Naive thymus-derived CD4-positive, alpha-beta T cell (primary cell): ENCODE measurements around the gene RIPOR3. TPM values are rescaled to one million over a fixed set of nuclear protein-coding genes. Genes with fewer than 3 reads are reported as not detected.
"Not testable (repeated sequence)": the region's sequence is repeated elsewhere in the genome, so short reads cannot be mapped to it uniquely, and the experiment has no call there.

Source experiments
- ATAC-seq: fragments of 150-1000 bp; cut with Tn5 transposase; 2 replicates; pipeline ENCODE4 v1.10.0; 2021; ENCODE audit warnings: mild to moderate bottlenecking, moderate library complexity
- CTCF ChIA-PET: fragments of 350-600 bp; sonication (Branson Sonifier 250); formaldehyde crosslinking; loops from one replicate; lab custom pipeline; 2021; ENCODE audit warnings: antibody characterized with exemption; lab: Charles Lee
- POLR2A ChIA-PET: fragments of 350-600 bp; sonication (Branson Sonifier 250); formaldehyde crosslinking; loops from one replicate; lab custom pipeline; 2021; ENCODE audit warnings: antibody characterized with exemption, inconsistent platforms; lab: Charles Lee
- DNase-seq, 9 donors: peaks; one replicate each; pipeline versions ENCODE4 v3.0.0 to v3.0.0-alpha.2; 2020 to 2022; ENCODE audit warnings: mixed read lengths in 1 of 9
- H3K27ac ChIP-seq: one replicate; pipeline ENCODE4 v1.7.0; 2013; ENCODE audit warnings: mild to moderate bottlenecking, low read depth, low read length, moderate library complexity
- H3K27me3 ChIP-seq, 2 donors: one replicate each; pipeline ENCODE4 v1.7.0; 2013; ENCODE audit warnings: low read length in 2 of 2, mild to moderate bottlenecking in 2 of 2, moderate library complexity in 2 of 2; ENCODE audit not compliant: control insufficient read depth in 2 of 2, insufficient read depth in 2 of 2
- H3K36me3 ChIP-seq, 3 experiments: 1 replicate in 2 of 3; 2 replicates in 1 of 3; pipeline ENCODE4 v1.7.0; 2013; ENCODE audit warnings: low read length in 3 of 3, mild to moderate bottlenecking in 3 of 3, moderate library complexity in 1 of 3; ENCODE audit not compliant: insufficient read depth in 3 of 3, control insufficient read depth in 2 of 3
- H3K4me1 ChIP-seq, 2 donors: one replicate each; pipeline ENCODE4 v1.7.0; 2013; ENCODE audit warnings: low read length in 2 of 2, mild to moderate bottlenecking in 2 of 2, moderate library complexity in 1 of 2; ENCODE audit not compliant: control insufficient read depth in 2 of 2, insufficient read depth in 2 of 2
- H3K4me3 ChIP-seq: 2 replicates; pipeline ENCODE4 v1.7.0; 2013; ENCODE audit warnings: mild to moderate bottlenecking, low read length
- H3K9me3 ChIP-seq, 3 experiments: 1 replicate in 2 of 3; 2 replicates in 1 of 3; pipeline ENCODE4 v1.7.0; 2013; ENCODE audit warnings: low read length in 3 of 3; ENCODE audit not compliant: control insufficient read depth in 2 of 3
- H3K27ac Mint-ChIP-seq, 9 donors: one replicate each; pipeline ENCODE4 v1.8.0; 2020 to 2022; ENCODE audit warnings: mixed read lengths in 9 of 9, mild to moderate bottlenecking in 8 of 9, moderate library complexity in 5 of 9, inconsistent platforms in 2 of 9
- H3K27me3 Mint-ChIP-seq, 5 donors: one replicate each; pipeline ENCODE4 v1.8.0; 2021 to 2022; ENCODE audit warnings: mixed read lengths in 5 of 5, mild to moderate bottlenecking in 1 of 5
- H3K36me3 Mint-ChIP-seq, 5 donors: one replicate each; pipeline ENCODE4 v1.8.0; 2020 to 2022; ENCODE audit warnings: mixed read lengths in 5 of 5, mild to moderate bottlenecking in 3 of 5, inconsistent platforms in 1 of 5
- H3K4me1 Mint-ChIP-seq, 7 donors: one replicate each; pipeline ENCODE4 v1.8.0; 2020 to 2022; ENCODE audit warnings: mixed read lengths in 7 of 7, mild to moderate bottlenecking in 3 of 7, inconsistent platforms in 1 of 7
- H3K4me3 Mint-ChIP-seq, 10 donors: one replicate each; pipeline ENCODE4 v1.8.0; 2020 to 2022; ENCODE audit warnings: mild to moderate bottlenecking in 10 of 10, mixed read lengths in 10 of 10, moderate library complexity in 6 of 10, inconsistent platforms in 2 of 10
- H3K9me3 Mint-ChIP-seq, 11 donors: one replicate each; pipeline ENCODE4 v1.8.0; 2020 to 2022; ENCODE audit warnings: mixed read lengths in 11 of 11, mild to moderate bottlenecking in 4 of 11, inconsistent platforms in 1 of 11, moderate library complexity in 1 of 11
- intact Hi-C, 2 donors: fragments of 100-400 bp; cut with micrococcal nuclease; formaldehyde crosslinking; loops; one replicate each; pipeline ENCODE4 v1.15.1; 2023
- polyA plus RNA-seq, 2 donors: library from polyadenylated mRNA; unstranded; fragments of 300-500 nt; fragmentation: Illumina TruSeq; gene quantifications; one replicate each; pipeline ENCODE4 v1.2.3, GENCODE V29; 2021
- total RNA-seq, 6 experiments: library from RNA in 5 of 6; stranded (reverse) in 5 of 6; gene quantifications; 1 replicate in 5 of 6; 2 replicates in 1 of 6; pipeline ENCODE4 v1.2.3 and lab custom pipeline; 2021 to 2026

RIPOR3 gene
- total and polyA plus RNA-seq, 7 experiments from 2014 or later, result 0.27 to 1.7 (median 0.80) TPM; not detected in 3

GRCh38 chr20:50569864-50570836 lies 121.2 kb downstream of the RIPOR3 start:
- ChIA-PET CTCF (interaction anchor here (0.6 to 1.2 kb wide), 12 partner anchors 9 to 379 kb away, joined by 3 to 6 read pairs (median 3); no protein-coding TSS in a partner anchor), POLR2A (interaction anchor here (0.9 to 8.4 kb wide), 3 partner anchors 58 to 92 kb away, joined by 3 to 45 read pairs (median 3); partner anchors contain the start of gene PTPN1)
- Mint-ChIP-seq H3K9me3 (no peaks in the 10 kb centered on the region), H3K36me3 (peaks cover 10 to 51% (median 17%) of the 10 kb centered on the region in 5 donors), H3K27ac (peak overlapping the region; percentile 46 to 91 (median 83)), H3K27me3 (no peaks in the 10 kb centered on the region), H3K4me3 (peak overlapping the region; percentile 5 to 73 (median 45)), H3K4me1 (peaks cover 39 to 75% (median 70%) of the 10 kb centered on the region in 7 donors)
- Histone ChIP-seq H3K27ac (peak overlapping the region; percentile 36), H3K4me3 (no peak overlapping the region), H3K27me3 (no peaks in the 10 kb centered on the region), H3K9me3 (no peaks in the 10 kb centered on the region), H3K4me1 (peaks cover 7 to 19% of the 10 kb centered on the region in 2 donors), H3K36me3 (peaks cover 7 to 60% (median 13%) of the 10 kb centered on the region in 3 experiments)
- intact Hi-C loops, result loop anchor here (1.0 to 2.0 kb wide), 7 partner anchors 24 to 383 kb away; partner anchors contain the start of gene PTPN1 (in 2 of the 2)
- DNase-seq (peak in 7 of 9 donors; percentile 18 to 49 (median 45)), ATAC-seq (peak; percentile 79)

GRCh38 chr20:50569487-50569863 lies 121.9 kb downstream of the RIPOR3 start:
- H3K4me3 ChIP-seq, H3K9me3 ChIP-seq, H3K9me3 Mint-ChIP-seq, DNase-seq, intact Hi-C loops, H3K27me3 Mint-ChIP-seq, H3K27me3 ChIP-seq, ATAC-seq: not testable (repeated sequence)
- peak overlapping the region in 3 of 10 donors; percentile 47 to 70 (median 53) for H3K4me3 Mint-ChIP-seq
- POLR2A ChIA-PET, result interaction anchor here (0.9 to 1.1 kb wide), 3 partner anchors 53 to 67 kb away, joined by 3 to 4 read pairs (median 3); no protein-coding TSS in a partner anchor
- peaks cover 4 to 60% (median 6%) of the 10 kb centered on the region in 3 experiments for H3K36me3 ChIP-seq
- CTCF ChIA-PET, result interaction anchor here (0.9 kb wide), 2 partner anchors 65 to 91 kb away, joined by 4 read pairs; no protein-coding TSS in a partner anchor
- peaks cover 38 to 75% (median 72%) of the 10 kb centered on the region in 7 donors for H3K4me1 Mint-ChIP-seq
- peak overlapping the region; percentile 36 for H3K27ac ChIP-seq
- peaks cover 7 to 19% of the 10 kb centered on the region in 2 donors for H3K4me1 ChIP-seq
- H3K36me3 Mint-ChIP-seq, result peaks cover 11 to 50% (median 16%) of the 10 kb centered on the region in 5 donors
- peak overlapping the region; percentile 3 to 91 (median 65) for H3K27ac Mint-ChIP-seq

GRCh38 chr20:50568549-50568942 lies 122.8 kb downstream of the RIPOR3 start:
- POLR2A ChIA-PET, result interaction anchor here (1.0 to 1.1 kb wide), 3 partner anchors 52 to 81 kb away, joined by 3 to 4 read pairs (median 3); no protein-coding TSS in a partner anchor

DNA sequence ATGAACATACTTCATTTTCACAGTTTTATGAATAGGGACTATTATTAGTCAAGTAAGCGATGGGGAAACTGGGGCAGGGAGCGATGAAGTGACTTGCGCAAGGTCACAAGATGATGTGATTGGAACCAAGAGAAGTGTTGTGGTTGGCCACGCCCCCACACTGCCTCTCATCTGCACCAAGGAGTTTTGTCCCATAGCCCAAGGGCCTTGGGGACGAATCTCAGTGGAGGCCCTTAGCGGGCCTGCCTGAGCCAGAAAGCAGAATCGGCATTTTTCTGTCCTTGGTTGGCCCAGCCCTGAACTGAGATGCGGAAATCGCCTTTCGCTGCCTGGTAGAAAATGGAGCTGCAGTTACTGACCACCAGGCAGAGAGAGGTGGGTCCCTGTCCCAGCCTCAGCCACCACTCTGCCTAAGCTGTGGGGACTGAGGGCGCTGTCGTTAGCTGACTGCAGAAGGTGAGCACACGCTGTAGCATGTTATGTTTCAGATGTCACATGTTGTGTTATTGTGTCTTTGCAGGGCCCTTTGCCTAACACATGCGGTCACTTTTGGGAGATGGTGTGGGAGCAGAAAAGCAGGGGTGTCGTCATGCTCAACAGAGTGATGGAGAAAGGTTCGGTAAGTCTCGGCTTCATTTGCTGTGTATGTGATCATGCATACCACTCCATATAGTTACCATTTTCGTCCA lies 123.3 kb downstream of the RIPOR3 start:
- H3K27ac ChIP-seq, result no peak overlapping the region
- ATAC-seq, result no peak

More at GRCh38 chr20:50568549-50568942, 122.8 kb downstream of the RIPOR3 start:
- ATAC-seq (no peak), DNase-seq (no peak)
- peaks cover 38 to 78% (median 71%) of the 10 kb centered on the region in 7 donors for H3K4me1 Mint-ChIP-seq
- Histone ChIP-seq H3K27me3 (no peaks in the 10 kb centered on the region), H3K9me3 (no peaks in the 10 kb centered on the region), H3K36me3 (peaks cover 3 to 54% (median 6%) of the 10 kb centered on the region in 3 experiments), H3K4me1 (peaks cover 7 to 19% of the 10 kb centered on the region in 2 donors), H3K4me3 (no peak overlapping the region), H3K27ac (no peak overlapping the region)
- peak overlapping the region in 1 of 10 donors; percentile 9 for H3K4me3 Mint-ChIP-seq
- no peaks in the 10 kb centered on the region for H3K27me3 Mint-ChIP-seq
- H3K9me3 Mint-ChIP-seq, result no peaks in the 10 kb centered on the region
- CTCF ChIA-PET, result no interaction called here
- intact Hi-C loops, result no loop called here
- H3K36me3 Mint-ChIP-seq, result peaks cover 7 to 44% (median 16%) of the 10 kb centered on the region in 5 donors
- H3K27ac Mint-ChIP-seq, result peak overlapping the region in 8 of 9 donors; percentile 13 to 91 (median 62)

DNA sequence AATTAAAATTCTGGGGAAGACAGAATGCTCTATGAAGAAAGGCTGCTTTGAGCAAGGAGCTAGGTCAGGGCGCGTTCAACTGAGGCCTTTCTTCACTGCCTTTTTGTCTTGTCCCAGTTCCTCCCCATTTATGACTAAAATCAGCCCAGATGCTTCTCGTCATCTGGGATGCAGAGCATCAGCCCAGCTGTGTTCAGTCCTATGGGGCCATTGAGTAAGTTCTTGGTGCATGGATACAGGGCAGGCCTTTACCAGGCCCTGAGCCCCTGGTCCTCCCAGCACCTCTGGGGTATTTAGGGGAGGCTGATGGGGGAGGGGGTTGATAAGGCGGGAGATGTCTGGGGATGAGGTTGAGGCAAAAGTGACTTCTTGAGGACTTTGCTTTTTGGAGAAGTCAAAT lies 125.5 kb downstream of the RIPOR3 start:
- Histone ChIP-seq H3K27me3 (no peaks in the 10 kb centered on the region), H3K36me3 (peaks cover 11 to 69% (median 18%) of the 10 kb centered on the region in 3 experiments), H3K4me1 (peaks cover 7 to 16% of the 10 kb centered on the region in 2 donors), H3K4me3 (no peak overlapping the region), H3K9me3 (no peaks in the 10 kb centered on the region), H3K27ac (no peak overlapping the region)
- H3K4me1 Mint-ChIP-seq, result peaks cover 45 to 77% (median 64%) of the 10 kb centered on the region in 7 donors
- peaks cover 20 to 52% (median 22%) of the 10 kb centered on the region in 5 donors for H3K36me3 Mint-ChIP-seq
- H3K4me3 Mint-ChIP-seq, result no peak overlapping the region
- DNase-seq (no peak), ATAC-seq (no peak)
- no peaks in the 10 kb centered on the region for H3K9me3 Mint-ChIP-seq
- no peaks in the 10 kb centered on the region for H3K27me3 Mint-ChIP-seq
- H3K27ac Mint-ChIP-seq, result peak overlapping the region in 7 of 9 donors; percentile 7 to 73 (median 51)
- ChIA-PET POLR2A (interaction anchor here (0.6 to 5.6 kb wide), 2 partner anchors 19 to 55 kb away, joined by 3 to 24 read pairs; partner anchors contain the start of gene PTPN1), CTCF (interaction anchor here (0.8 to 1.1 kb wide), 2 partner anchors 52 to 62 kb away, joined by 4 read pairs; no protein-coding TSS in a partner anchor)
- intact Hi-C loops, result no loop called here

More for the DNA sequence above, 123.3 kb downstream of the RIPOR3 start:
- CTCF ChIA-PET, result no interaction called here
- H3K27me3 ChIP-seq, result no peaks in the 10 kb centered on the region
- H3K4me1 ChIP-seq, result peaks cover 7 to 19% of the 10 kb centered on the region in 2 donors
- Mint-ChIP-seq H3K27me3 (no peaks in the 10 kb centered on the region), H3K4me3 (peak overlapping the region in 1 of 10 donors; percentile 9), H3K9me3 (no peaks in the 10 kb centered on the region), H3K36me3 (peaks cover 12 to 42% (median 21%) of the 10 kb centered on the region in 5 donors), H3K27ac (peak overlapping the region in 8 of 9 donors; percentile 15 to 91 (median 67)), H3K4me1 (peaks cover 35 to 78% (median 71%) of the 10 kb centered on the region in 7 donors)
- H3K9me3 ChIP-seq, result no peaks in the 10 kb centered on the region
- peaks cover 3 to 54% (median 8%) of the 10 kb centered on the region in 3 experiments for H3K36me3 ChIP-seq
- POLR2A ChIA-PET, result interaction anchor here (1.0 to 2.0 kb wide), 4 partner anchors 49 to 80 kb away, joined by 3 to 6 read pairs (median 4); no protein-coding TSS in a partner anchor
- no peak for DNase-seq
- intact Hi-C loops, result no loop called here
- no peak overlapping the region for H3K4me3 ChIP-seq
